ENCODE results near the gene FPGT. TPM values are rescaled to one million over a fixed set of nuclear protein-coding genes. Genes with fewer than 3 reads are reported as not detected.

The FPGT gene
- polyA plus RNA-seq, 1 donor = 12.0 TPM

Other genes with a start within 250 kb of the FPGT start
- gene LRRIQ3, start 66 bp upstream of the FPGT start, polyA plus RNA-seq (ENCODE audit: insufficient read length) = 0.89 TPM
- gene TNNI3K, start 37.1 kb downstream of the FPGT start, polyA plus RNA-seq (ENCODE audit: insufficient read length) = 1.6 TPM

Data from hindlimb muscle (tissue), 1 donor.